LNCaP clone FGC (cell line): Measurements from ENCODE around the gene NHSL1.

Experiments used
- DNase-seq: peaks from one replicate; pipeline ENCODE4 v3.0.0-alpha.2; 2011; ENCODE audit warnings: low read depth
- H3K4me3 ChIP-seq: 2 replicates; pipeline ENCODE4 v1.5.1; 2011; ENCODE audit warnings: mild to moderate bottlenecking, low read depth, low read length, control low read depth
- TF ChIP-seq, protein P1 (sequence below): IDR thresholded peaks from 2 replicates; pipeline ENCODE4 v1.5.1; 2012; ENCODE audit warnings: mild to moderate bottlenecking; ENCODE audit not compliant: control insufficient read depth, insufficient read depth; ENCODE audit errors: extremely low read depth

NHSL1 gene

DNA sequence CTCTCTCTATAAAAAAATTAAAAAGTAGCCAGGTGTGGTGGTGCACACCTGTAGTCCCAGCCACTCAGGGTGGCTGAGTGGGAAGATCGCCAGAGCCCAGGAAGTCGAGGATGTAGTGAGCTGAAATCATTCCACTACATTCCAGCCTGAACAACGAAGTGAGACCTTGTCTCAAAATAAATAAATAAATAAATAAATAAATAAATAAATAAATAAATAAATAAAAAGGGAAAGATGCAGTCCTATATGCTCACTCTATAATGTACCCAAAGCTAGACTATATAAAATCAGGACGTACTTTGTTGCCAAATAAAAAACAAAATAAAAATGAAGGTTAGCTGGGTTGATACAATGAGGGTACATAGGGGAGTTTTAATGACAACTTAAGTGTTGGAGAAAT lies 26.1 kb upstream of the NHSL1 start:
- no peak for DNase-seq
- TF ChIP-seq, protein P1, sequence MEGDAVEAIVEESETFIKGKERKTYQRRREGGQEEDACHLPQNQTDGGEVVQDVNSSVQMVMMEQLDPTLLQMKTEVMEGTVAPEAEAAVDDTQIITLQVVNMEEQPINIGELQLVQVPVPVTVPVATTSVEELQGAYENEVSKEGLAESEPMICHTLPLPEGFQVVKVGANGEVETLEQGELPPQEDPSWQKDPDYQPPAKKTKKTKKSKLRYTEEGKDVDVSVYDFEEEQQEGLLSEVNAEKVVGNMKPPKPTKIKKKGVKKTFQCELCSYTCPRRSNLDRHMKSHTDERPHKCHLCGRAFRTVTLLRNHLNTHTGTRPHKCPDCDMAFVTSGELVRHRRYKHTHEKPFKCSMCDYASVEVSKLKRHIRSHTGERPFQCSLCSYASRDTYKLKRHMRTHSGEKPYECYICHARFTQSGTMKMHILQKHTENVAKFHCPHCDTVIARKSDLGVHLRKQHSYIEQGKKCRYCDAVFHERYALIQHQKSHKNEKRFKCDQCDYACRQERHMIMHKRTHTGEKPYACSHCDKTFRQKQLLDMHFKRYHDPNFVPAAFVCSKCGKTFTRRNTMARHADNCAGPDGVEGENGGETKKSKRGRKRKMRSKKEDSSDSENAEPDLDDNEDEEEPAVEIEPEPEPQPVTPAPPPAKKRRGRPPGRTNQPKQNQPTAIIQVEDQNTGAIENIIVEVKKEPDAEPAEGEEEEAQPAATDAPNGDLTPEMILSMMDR = no peak
- no peak overlapping the region for H3K4me3 ChIP-seq

DNA sequence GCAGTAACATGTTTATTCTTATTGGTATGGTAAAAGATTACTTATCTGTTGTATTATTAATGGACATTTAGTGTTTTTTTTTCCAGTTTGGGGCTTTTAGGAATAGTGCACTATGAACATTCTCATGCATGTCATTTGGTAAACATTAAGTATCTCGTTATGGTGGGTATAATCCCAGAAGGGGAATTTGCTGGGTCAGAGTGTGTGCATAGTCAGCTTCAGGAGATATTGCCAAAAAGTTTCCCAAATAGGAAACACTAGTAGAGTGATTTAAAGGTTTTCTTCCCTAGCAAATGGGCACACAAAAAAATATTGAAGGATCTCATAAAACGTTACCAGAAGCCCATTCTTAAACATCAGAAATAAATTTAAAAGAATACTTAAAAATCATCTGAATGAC lies 25.2 kb upstream of the NHSL1 start:
- TF ChIP-seq, protein P1 = no peak
- DNase-seq = no peak

DNA sequence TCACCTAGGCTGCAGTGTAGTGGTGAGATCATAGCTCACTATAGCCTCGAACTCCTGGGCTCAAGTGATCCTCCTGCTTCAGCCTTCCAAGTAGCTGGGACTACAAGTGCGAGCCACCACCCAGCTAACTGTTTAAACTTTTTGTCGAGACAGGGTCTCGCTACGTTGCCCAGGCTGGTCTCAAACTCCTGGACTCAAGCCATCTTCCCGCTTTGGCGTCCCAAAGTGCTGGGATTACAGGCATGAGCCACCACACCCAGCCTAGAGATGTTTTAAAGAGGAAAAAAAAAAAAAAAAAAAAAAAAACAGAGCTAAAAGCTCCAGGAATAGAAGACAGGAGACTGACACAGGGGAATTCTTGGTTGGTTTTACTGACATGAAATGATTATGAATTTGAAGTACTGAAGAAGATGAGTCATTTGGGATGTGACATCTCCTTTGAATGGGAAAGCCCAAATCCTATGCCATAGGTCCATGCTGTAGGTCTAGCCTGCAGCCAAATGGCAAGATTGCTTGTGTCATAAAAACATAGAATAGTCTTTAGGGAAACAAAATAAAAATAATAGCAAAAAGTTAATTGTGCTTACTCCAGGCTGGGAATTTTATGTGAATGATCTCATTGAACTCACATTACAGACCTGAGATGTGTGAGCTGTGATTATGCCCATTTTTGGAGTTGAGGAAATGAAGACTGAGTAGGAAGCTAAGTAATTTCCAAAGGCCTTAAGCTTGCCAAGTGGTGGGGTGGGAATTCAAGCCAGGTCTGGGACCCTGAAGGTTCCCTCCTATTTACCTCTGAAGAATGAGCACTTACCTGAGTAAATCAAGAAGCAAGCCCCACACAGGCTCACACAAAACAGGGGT lies 24.3 kb upstream of the NHSL1 start:
- H3K4me3 ChIP-seq = no peak overlapping the region
- DNase-seq = no peak
- TF ChIP-seq, protein P1 = no peak

More for the DNA sequence above, 25.2 kb upstream of the NHSL1 start:
- H3K4me3 ChIP-seq = no peak overlapping the region

DNA sequence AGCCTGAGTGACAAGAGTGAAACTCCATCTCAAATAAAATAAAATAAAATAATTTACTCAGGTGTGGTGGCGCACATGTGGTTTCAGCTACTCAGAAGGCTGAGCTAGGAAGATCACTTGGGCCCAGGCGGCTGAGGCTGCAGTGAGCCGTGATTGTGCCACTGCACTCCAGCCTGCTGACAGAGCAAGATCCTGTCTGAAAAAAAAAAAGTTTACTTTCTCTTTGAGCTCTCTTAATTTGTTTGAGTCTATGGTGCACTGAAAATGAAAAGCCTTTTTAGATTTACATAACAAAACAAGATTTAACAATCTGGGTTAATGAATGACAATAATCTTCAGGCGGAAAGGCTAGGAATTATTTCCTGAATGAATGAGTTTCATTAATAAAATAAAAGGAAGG lies 23.3 kb upstream of the NHSL1 start:
- DNase-seq = no peak
- TF ChIP-seq, protein P1 = no peak

DNA sequence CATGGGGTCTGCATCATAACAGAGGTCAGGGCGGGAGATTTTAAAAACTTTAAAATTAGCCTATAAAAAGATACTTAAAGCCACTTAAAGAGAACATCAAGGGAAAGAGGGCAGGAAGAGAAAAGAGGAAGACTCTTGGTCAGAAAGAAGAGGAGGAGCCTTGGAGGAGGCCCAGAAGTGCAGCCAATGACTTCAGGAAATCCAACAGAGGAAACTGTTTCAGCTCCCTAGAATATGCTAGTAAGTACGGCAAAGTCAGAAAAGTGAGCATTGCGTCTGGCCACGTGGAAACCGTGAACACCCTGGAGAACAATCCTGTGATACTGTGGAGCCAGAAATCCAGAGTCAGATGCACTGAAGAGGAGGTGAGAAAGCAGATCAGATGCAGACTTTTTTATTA lies 22.5 kb upstream of the NHSL1 start:
- no peak overlapping the region for H3K4me3 ChIP-seq
- DNase-seq = no peak
- TF ChIP-seq, protein P1 = no peak

More for the DNA sequence above, 23.3 kb upstream of the NHSL1 start:
- no peak overlapping the region for H3K4me3 ChIP-seq

DNA sequence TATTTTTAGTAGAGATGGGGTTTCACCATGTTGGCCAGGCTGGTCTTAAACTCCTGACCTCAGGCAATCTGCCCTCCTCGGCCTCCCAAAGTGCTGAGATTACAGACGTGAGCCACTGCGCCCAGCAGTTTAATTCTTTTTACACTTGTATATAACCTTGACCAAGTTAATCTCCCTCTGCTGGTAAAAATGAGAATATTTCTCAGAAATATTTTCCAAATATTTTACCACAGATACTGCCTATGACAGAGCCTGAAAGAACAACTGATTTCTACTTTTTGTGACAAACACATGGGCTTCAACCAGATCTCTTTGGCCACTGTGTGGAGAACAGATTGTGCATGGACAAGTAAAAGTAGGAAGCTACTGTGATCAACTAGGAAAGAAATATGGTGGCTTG lies 21.2 kb upstream of the NHSL1 start:
- no peak overlapping the region for H3K4me3 ChIP-seq
- TF ChIP-seq, protein P1 = peak; percentile 34
- DNase-seq = no peak

DNA sequence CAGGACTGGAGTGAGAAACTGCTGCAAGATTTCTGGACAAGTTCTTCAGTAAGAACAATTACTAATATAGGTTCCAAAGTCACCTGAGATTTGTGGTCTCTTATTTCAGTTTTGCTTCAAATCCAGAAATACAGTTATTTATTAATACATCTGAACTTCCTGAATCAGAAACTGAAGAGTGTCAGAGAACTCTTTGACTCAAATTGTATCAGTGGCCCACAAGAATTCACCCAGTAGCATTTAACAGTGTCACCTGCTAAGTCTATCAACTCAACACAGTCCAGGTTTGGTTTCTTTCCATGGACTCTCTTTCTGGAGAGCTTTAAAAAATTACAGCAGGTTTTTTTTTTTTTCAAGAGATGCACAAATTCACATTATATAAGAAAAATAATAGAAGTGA lies 18.8 kb upstream of the NHSL1 start:
- TF ChIP-seq, protein P1 = no peak
- no peak for DNase-seq
- H3K4me3 ChIP-seq = no peak overlapping the region
